DOHH2 (cell line): ENCODE results near the gene CDKAL1.

Source experiments
- H3F3A ChIP-seq: fragments of 200-600 bp; sonication (generic), shearing (Covaris generic); 2 replicates; pipeline ENCODE4 v1.6.0; 2016; ENCODE audit warnings: antibody characterized with exemption, mild to moderate bottlenecking; ENCODE audit not compliant: control insufficient read depth, insufficient read depth
- H3K27ac ChIP-seq: fragments of 200-600 bp; sonication (generic); 2 replicates; pipeline ENCODE4 v1.5.1; 2014; ENCODE audit warnings: low read depth, mild to moderate bottlenecking, low read length, moderate library complexity
- H3K27me3 ChIP-seq: fragments of 200-600 bp; sonication (generic); 2 replicates; pipeline ENCODE4 v1.6.1; 2014; ENCODE audit warnings: mild to moderate bottlenecking, low read length, mixed read lengths; ENCODE audit not compliant: control insufficient read depth
- H3K36me3 ChIP-seq: fragments of 200-600 bp; sonication (generic); 2 replicates; pipeline ENCODE4 v1.6.1; 2014; ENCODE audit warnings: mild to moderate bottlenecking, low read length, moderate library complexity, mixed read lengths; ENCODE audit not compliant: control insufficient read depth
- H3K4me1 ChIP-seq: fragments of 200-600 bp; sonication (generic); 2 replicates; pipeline ENCODE4 v1.6.1; 2014; ENCODE audit warnings: mild to moderate bottlenecking, low read length, mixed read lengths; ENCODE audit not compliant: control insufficient read depth
- H3K4me2 ChIP-seq: fragments of 200-600 bp; sonication (generic); 2 replicates; pipeline ENCODE4 v1.6.0; 2014; ENCODE audit warnings: mild to moderate bottlenecking, low read length, moderate library complexity
- H3K4me3 ChIP-seq: fragments of 200-600 bp; sonication (generic); 2 replicates; pipeline ENCODE4 v1.5.1; 2014; ENCODE audit warnings: mild to moderate bottlenecking, low read length, mixed read lengths
- H3K79me2 ChIP-seq: fragments of 200-600 bp; sonication (generic); 2 replicates; pipeline ENCODE4 v1.6.1; 2014; ENCODE audit warnings: mild to moderate bottlenecking, low read length, mixed read lengths; ENCODE audit not compliant: control insufficient read depth
- H3K9me2 ChIP-seq: fragments of 200-600 bp; sonication (generic); replicated peaks from 2 replicates; pipeline ENCODE4 v1.6.1; 2014; ENCODE audit warnings: mild to moderate bottlenecking, low read length, mixed read lengths; ENCODE audit not compliant: control insufficient read depth
- H3K9me3 ChIP-seq: fragments of 200-600 bp; sonication (generic); 2 replicates; pipeline ENCODE4 v1.6.1; 2014; ENCODE audit warnings: antibody characterized with exemption, low read length, mixed read lengths; ENCODE audit not compliant: control insufficient read depth, insufficient read depth
- H4K20me1 ChIP-seq: fragments of 200-600 bp; sonication (generic); 2 replicates; pipeline ENCODE4 v1.6.0; 2014; ENCODE audit warnings: low read depth, mild to moderate bottlenecking, antibody characterized with exemption, low read length, moderate library complexity; ENCODE audit not compliant: control insufficient read depth, insufficient read depth
- EZH2phosphoT487 ChIP-seq: fragments of 200-600 bp; sonication (generic); IDR thresholded peaks from 2 replicates; pipeline ENCODE4 v1.6.1; 2017; ENCODE audit warnings: borderline replicate concordance, mild to moderate bottlenecking, antibody characterized with exemption, low read length, moderate library complexity, mixed read lengths
- TF ChIP-seq, protein P1 (sequence below): fragments of 200-600 bp; sonication (generic); IDR thresholded peaks from one replicate; pipeline ENCODE4 v1.5.1; 2014; ENCODE audit warnings: antibody characterized with exemption, mild to moderate bottlenecking, low read depth, low read length; ENCODE audit not compliant: poor library complexity, severe bottlenecking

CDKAL1 gene

GRCh38 chr6:20490591-20490990 lies 43.7 kb upstream of the CDKAL1 start:
- no peaks in the 10 kb centered on the region for H3K9me3 ChIP-seq
- H3F3A ChIP-seq: peaks cover 3% of the 10 kb centered on the region; the same call in 1 of the 2 replicates
- no peak overlapping the region for H3K4me3 ChIP-seq
- H3K79me2 ChIP-seq: no peaks in the 10 kb centered on the region
- peaks cover 49% of the 10 kb centered on the region for H3K36me3 ChIP-seq
- TF ChIP-seq, protein P1, sequence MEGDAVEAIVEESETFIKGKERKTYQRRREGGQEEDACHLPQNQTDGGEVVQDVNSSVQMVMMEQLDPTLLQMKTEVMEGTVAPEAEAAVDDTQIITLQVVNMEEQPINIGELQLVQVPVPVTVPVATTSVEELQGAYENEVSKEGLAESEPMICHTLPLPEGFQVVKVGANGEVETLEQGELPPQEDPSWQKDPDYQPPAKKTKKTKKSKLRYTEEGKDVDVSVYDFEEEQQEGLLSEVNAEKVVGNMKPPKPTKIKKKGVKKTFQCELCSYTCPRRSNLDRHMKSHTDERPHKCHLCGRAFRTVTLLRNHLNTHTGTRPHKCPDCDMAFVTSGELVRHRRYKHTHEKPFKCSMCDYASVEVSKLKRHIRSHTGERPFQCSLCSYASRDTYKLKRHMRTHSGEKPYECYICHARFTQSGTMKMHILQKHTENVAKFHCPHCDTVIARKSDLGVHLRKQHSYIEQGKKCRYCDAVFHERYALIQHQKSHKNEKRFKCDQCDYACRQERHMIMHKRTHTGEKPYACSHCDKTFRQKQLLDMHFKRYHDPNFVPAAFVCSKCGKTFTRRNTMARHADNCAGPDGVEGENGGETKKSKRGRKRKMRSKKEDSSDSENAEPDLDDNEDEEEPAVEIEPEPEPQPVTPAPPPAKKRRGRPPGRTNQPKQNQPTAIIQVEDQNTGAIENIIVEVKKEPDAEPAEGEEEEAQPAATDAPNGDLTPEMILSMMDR: no peak
- TF ChIP-seq EZH2phosphoT487: no peak
- H3K27ac ChIP-seq: no peak overlapping the region
- H3K9me2 ChIP-seq: no peaks in the 10 kb centered on the region
- H3K27me3 ChIP-seq: no peaks in the 10 kb centered on the region
- H4K20me1 ChIP-seq: no peaks in the 10 kb centered on the region
- no peak overlapping the region for H3K4me2 ChIP-seq
- no peaks in the 10 kb centered on the region for H3K4me1 ChIP-seq

DNA sequence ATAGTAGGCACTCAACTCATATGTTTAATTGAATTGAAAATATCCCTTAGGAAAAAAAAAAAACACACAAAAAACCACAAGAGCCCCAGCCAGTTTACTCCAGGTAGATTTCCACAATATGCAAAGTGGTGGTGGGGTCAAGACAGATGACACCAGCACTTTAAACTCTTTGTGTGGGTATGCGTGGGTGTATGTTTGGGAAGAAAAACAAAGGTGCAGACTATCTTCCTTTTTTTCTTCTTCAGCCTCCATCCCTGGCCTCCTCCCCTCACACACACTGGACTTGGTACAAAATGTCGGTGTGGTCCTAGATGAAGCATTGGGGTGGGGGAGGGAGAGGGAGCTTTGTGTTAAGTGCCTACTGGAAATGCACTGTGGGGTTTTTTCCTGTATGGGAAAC lies 42.2 kb upstream of the CDKAL1 start:
- H3K9me2 ChIP-seq: no peaks in the 10 kb centered on the region
- no peak overlapping the region for H3K27ac ChIP-seq
- peaks cover 6% of the 10 kb centered on the region; the same call in 1 of the 2 replicates for H3F3A ChIP-seq
- H3K79me2 ChIP-seq: no peaks in the 10 kb centered on the region
- no peaks in the 10 kb centered on the region for H4K20me1 ChIP-seq
- no peak for TF ChIP-seq EZH2phosphoT487
- TF ChIP-seq, protein P1: no peak
- no peaks in the 10 kb centered on the region for H3K27me3 ChIP-seq
- H3K9me3 ChIP-seq: no peaks in the 10 kb centered on the region
- H3K4me2 ChIP-seq: no peak overlapping the region
- H3K4me3 ChIP-seq: no peak overlapping the region
- H3K4me1 ChIP-seq: no peaks in the 10 kb centered on the region
- peaks cover 40% of the 10 kb centered on the region for H3K36me3 ChIP-seq

- H3K9me2 ChIP-seq: no peaks in the 10 kb centered on the region
- H3K4me3 ChIP-seq: no peak overlapping the region
- H3K27ac ChIP-seq: no peak overlapping the region
- H3K9me3 ChIP-seq: no peaks in the 10 kb centered on the region
- H3K36me3 ChIP-seq: no peaks in the 10 kb centered on the region
- no peaks in the 10 kb centered on the region for H3K27me3 ChIP-seq
- H3K79me2 ChIP-seq: no peaks in the 10 kb centered on the region
- peaks cover 17% of the 10 kb centered on the region for H3K4me1 ChIP-seq
- H3K4me2 ChIP-seq: no peak overlapping the region
- no peaks in the 10 kb centered on the region for H4K20me1 ChIP-seq
- TF ChIP-seq EZH2phosphoT487: no peak
- TF ChIP-seq, protein P1: no peak
- H3F3A ChIP-seq: peaks cover 7% of the 10 kb centered on the region; the same call in 1 of the 2 replicates
Measured at GRCh38 chr6:20497216-20498040, 36.8 kb upstream of the CDKAL1 start.
